AG04450 (cell line): ENCODE data around the gene ADAMTS17. TPM values are rescaled to one million over a fixed set of nuclear protein-coding genes. Genes with fewer than 3 reads are reported as not detected.

ENCODE experiments used
- CTCF ChIA-PET: fragments of 300-600, 350-600 bp; formaldehyde crosslinking; extraction: SDS; loops from one replicate; lab custom pipeline; 2022; ENCODE audit warnings: antibody characterized with exemption, inconsistent platforms; lab: Charles Lee
- POLR2A ChIA-PET: fragments of 350-600 bp; formaldehyde crosslinking; extraction: SDS; loops from one replicate; lab custom pipeline; 2021; ENCODE audit warnings: antibody characterized with exemption, inconsistent platforms; lab: Yijun Ruan, JAX
- DNase-seq: peaks from one replicate; pipeline ENCODE4 v3.0.0-alpha.2; 2011; ENCODE audit warnings: low read depth, low spot score
- H3K27ac ChIP-seq: one replicate; pipeline ENCODE4 v1.5.1; 2012; ENCODE audit warnings: low read depth, low read length, control low read depth
- H3K27me3 ChIP-seq: one replicate; pipeline ENCODE4 v1.6.0; 2012; ENCODE audit warnings: low read length; ENCODE audit not compliant: control insufficient read depth, insufficient read depth
- H3K4me3 ChIP-seq: 2 replicates; pipeline ENCODE4 v1.5.1; 2011; ENCODE audit warnings: mild to moderate bottlenecking, low read depth, low read length, control low read depth
- H3K9me3 ChIP-seq: 2 replicates; pipeline ENCODE4 v1.5.1; 2012; ENCODE audit warnings: low read length; ENCODE audit not compliant: control insufficient read depth, insufficient read depth
- polyA minus RNA-seq: library from RNA; depleted of rRNA, polyadenylated mRNA; stranded (reverse); fragments of >200 nt; gene quantifications from 2 replicates; pipeline ENCODE4 v1.2.3, GENCODE V29; 2011; rRNA and poly(A)+ RNA removed
- polyA plus RNA-seq: library from polyadenylated mRNA; depleted of rRNA; stranded (reverse); fragments of >200 nt; gene quantifications from 2 replicates; pipeline ENCODE4 v1.2.3, GENCODE V29; 2011; rRNA removed
- TF ChIP-seq, protein P1 (sequence below): IDR thresholded peaks from 2 replicates; pipeline ENCODE4 v1.5.1; 2011; ENCODE audit warnings: low read depth, low read length, control low read depth, inconsistent platforms

The ADAMTS17 gene
- polyA plus RNA-seq (0.05 and 0.06 TPM in 2 replicates), polyA minus RNA-seq (0.17 TPM in 1 of 2 replicates, not detected in the other)

GRCh38 chr15:100341750-100342560, at the start of gene ADAMTS17:
ADAMTS17 (minus strand) TSS chr15:100341975; CDS start chr15:100341899, 76 bp downstream.
- no peak within 1 kb of the TSS for H3K27ac ChIP-seq
- TF ChIP-seq, protein P1, sequence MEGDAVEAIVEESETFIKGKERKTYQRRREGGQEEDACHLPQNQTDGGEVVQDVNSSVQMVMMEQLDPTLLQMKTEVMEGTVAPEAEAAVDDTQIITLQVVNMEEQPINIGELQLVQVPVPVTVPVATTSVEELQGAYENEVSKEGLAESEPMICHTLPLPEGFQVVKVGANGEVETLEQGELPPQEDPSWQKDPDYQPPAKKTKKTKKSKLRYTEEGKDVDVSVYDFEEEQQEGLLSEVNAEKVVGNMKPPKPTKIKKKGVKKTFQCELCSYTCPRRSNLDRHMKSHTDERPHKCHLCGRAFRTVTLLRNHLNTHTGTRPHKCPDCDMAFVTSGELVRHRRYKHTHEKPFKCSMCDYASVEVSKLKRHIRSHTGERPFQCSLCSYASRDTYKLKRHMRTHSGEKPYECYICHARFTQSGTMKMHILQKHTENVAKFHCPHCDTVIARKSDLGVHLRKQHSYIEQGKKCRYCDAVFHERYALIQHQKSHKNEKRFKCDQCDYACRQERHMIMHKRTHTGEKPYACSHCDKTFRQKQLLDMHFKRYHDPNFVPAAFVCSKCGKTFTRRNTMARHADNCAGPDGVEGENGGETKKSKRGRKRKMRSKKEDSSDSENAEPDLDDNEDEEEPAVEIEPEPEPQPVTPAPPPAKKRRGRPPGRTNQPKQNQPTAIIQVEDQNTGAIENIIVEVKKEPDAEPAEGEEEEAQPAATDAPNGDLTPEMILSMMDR = peak; percentile 59
- no peak within 1 kb of the TSS for H3K4me3 ChIP-seq
- ChIA-PET POLR2A (no interaction called here), CTCF (interaction anchor here (0.8 to 1.5 kb wide), 4 partner anchors 9 to 231 kb away, joined by 3 to 20 read pairs (median 6); no protein-coding TSS in a partner anchor)
- H3K27me3 ChIP-seq = peaks cover 9% of the 10 kb centered on the region
- H3K9me3 ChIP-seq = peaks cover 18% of the 10 kb centered on the region; the same call in 1 of the 2 replicates
- DNase-seq = no peak

- DNase-seq = no peak
- Histone ChIP-seq H3K9me3 (peaks cover 45% of the 10 kb centered on the region), H3K4me3 (no peak overlapping the region), H3K27ac (no peak overlapping the region), H3K27me3 (no peaks in the 10 kb centered on the region)
- CTCF ChIA-PET = no interaction called here
- POLR2A ChIA-PET = no interaction called here
- TF ChIP-seq, protein P1 = no peak
Measured at GRCh38 chr15:100385300-100386050, 43.7 kb upstream of the ADAMTS17 start.

DNA sequence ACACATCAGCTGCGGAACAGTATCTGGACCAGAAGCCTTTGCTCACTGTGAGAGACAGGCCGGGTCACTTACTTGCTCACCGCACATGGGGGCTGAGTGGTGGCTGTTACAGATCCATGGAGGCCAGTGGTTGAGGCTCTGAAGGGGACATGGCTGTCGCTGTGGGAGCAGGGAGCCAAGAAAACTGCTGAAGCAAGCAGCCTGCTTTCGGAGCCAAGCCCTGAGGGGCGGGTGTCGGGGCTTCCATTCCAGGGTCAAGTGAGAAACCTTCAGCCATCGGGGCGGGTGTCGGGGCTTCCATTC, 42.3 kb upstream of the ADAMTS17 start:
- Histone ChIP-seq H3K27ac (no peak overlapping the region), H3K4me3 (no peak overlapping the region), H3K9me3 (peaks cover 49% of the 10 kb centered on the region), H3K27me3 (no peaks in the 10 kb centered on the region)
- no peak for DNase-seq
- ChIA-PET CTCF (no interaction called here), POLR2A (no interaction called here)
- TF ChIP-seq, protein P1 = no peak

- H3K4me3 ChIP-seq = no peak overlapping the region
- peaks cover 49% of the 10 kb centered on the region for H3K9me3 ChIP-seq
- no peak overlapping the region for H3K27ac ChIP-seq
- TF ChIP-seq, protein P1 = peak; percentile 8; the same call in 1 of the 2 replicates
- POLR2A ChIA-PET = no interaction called here
- H3K27me3 ChIP-seq = no peaks in the 10 kb centered on the region
- CTCF ChIA-PET = interaction anchor here (0.6 kb wide), 1 partner anchor 15 kb away, joined by 3 read pairs; no protein-coding TSS in a partner anchor
- no peak for DNase-seq
Measured at GRCh38 chr15:100383302-100384107, 41.7 kb upstream of the ADAMTS17 start.
